DMS 273 treated with DMSO at 0.1 percent for 48 hours (cell line): ENCODE results near the gene CNPY1.

Experiments used
- DNase-seq: peaks from one replicate; lab custom pipeline; 2025; lab: John Stamatoyannopoulos, UW

The CNPY1 gene

GRCh38 chr7:155489158-155489840, 57.1 kb downstream of the CNPY1 start:
- DNase-seq: no peak

- no peak for DNase-seq
These were observed 57.8 kb downstream of the CNPY1 start for GRCh38 chr7:155488483-155489127.

GRCh38 chr7:155487509-155488482, 58.6 kb downstream of the CNPY1 start:
- no peak for DNase-seq

GRCh38 chr7:155486783-155487508, 59.4 kb downstream of the CNPY1 start:
- no peak for DNase-seq

GRCh38 chr7:155484483-155485399, 61.6 kb downstream of the CNPY1 start:
- no peak for DNase-seq

GRCh38 chr7:155483868-155484325, 62.5 kb downstream of the CNPY1 start:
- no peak for DNase-seq

- no peak for DNase-seq
These were observed 63.1 kb downstream of the CNPY1 start for GRCh38 chr7:155483245-155483644.

- no peak for DNase-seq
These were observed 63.7 kb downstream of the CNPY1 start for GRCh38 chr7:155482511-155483183.

- no peak for DNase-seq
These were observed 64.6 kb downstream of the CNPY1 start for GRCh38 chr7:155481764-155482163.

GRCh38 chr7:155477476-155477875, 68.9 kb downstream of the CNPY1 start:
- DNase-seq: no peak

- no peak for DNase-seq
These were observed 74.6 kb downstream of the CNPY1 start for GRCh38 chr7:155471718-155472117.

GRCh38 chr7:155470686-155471638, 75.4 kb downstream of the CNPY1 start:
- DNase-seq: no peak

- DNase-seq: no peak
These were observed 76.2 kb downstream of the CNPY1 start for GRCh38 chr7:155470186-155470487.

- DNase-seq: no peak
These were observed 76.8 kb downstream of the CNPY1 start for GRCh38 chr7:155469311-155470185.

GRCh38 chr7:155468785-155469148, 77.6 kb downstream of the CNPY1 start:
- no peak for DNase-seq

- DNase-seq: peak; percentile 35
These were observed 78.2 kb downstream of the CNPY1 start for GRCh38 chr7:155467846-155468784.
